Parathyroid adenoma (tissue), 2 donors: ENCODE measurements around the gene MAP2K7.

Source experiments
- H2AFZ ChIP-seq: fragments of 300-600 bp; sonication (generic); one replicate; pipeline ENCODE4 v1.7.0; 2017; ENCODE audit warnings: antibody characterized with exemption, mild to moderate bottlenecking
- H3K27ac ChIP-seq: fragments of 300-600 bp; sonication (generic); one replicate; pipeline ENCODE4 v1.7.0; 2017
- H3K27me3 ChIP-seq: fragments of 300-600 bp; sonication (generic); one replicate; pipeline ENCODE4 v1.7.0; 2017; ENCODE audit warnings: low read length; ENCODE audit not compliant: control insufficient read depth, insufficient read depth
- H3K36me3 ChIP-seq: fragments of 300-600 bp; sonication (generic); one replicate; pipeline ENCODE4 v1.7.0; 2017; ENCODE audit warnings: low read length; ENCODE audit not compliant: control insufficient read depth, insufficient read depth
- H3K4me1 ChIP-seq: fragments of 300-600 bp; sonication (generic); one replicate; pipeline ENCODE4 v1.7.0; 2017; ENCODE audit warnings: control low read depth
- H3K4me2 ChIP-seq: fragments of 300-600 bp; sonication (generic); one replicate; pipeline ENCODE4 v1.7.0; 2017; ENCODE audit warnings: low read length
- H3K4me3 ChIP-seq: fragments of 300-600 bp; sonication (generic); one replicate; pipeline ENCODE4 v1.7.0; 2017; ENCODE audit warnings: low read depth, low read length
- H3K79me2 ChIP-seq: fragments of 300-600 bp; sonication (generic); one replicate; pipeline ENCODE4 v1.7.0; 2017; ENCODE audit warnings: control low read depth
- H3K9ac ChIP-seq: fragments of 300-600 bp; sonication (generic); one replicate; pipeline ENCODE4 v1.7.0; 2017; ENCODE audit warnings: mild to moderate bottlenecking
- H3K9me3 ChIP-seq: fragments of 300-600 bp; sonication (generic); one replicate; pipeline ENCODE4 v1.7.0; 2017; ENCODE audit warnings: low read length; ENCODE audit not compliant: control insufficient read depth
- CTCF ChIP-seq: fragments of 300-600 bp; sonication (generic); IDR thresholded peaks from one replicate; pipeline ENCODE4 v1.7.0; 2017; ENCODE audit warnings: antibody characterized with exemption, mild to moderate bottlenecking
- donor health status: primary hyperparathyroidism.

MAP2K7 gene

GRCh38 chr19:7942981-7943443 is 39.3 kb downstream of the MAP2K7 start:
- H3K4me2 ChIP-seq: peak overlapping the region; percentile 100
- H3K27ac ChIP-seq: peak overlapping the region; percentile 90
- H3K36me3 ChIP-seq: no peaks in the 10 kb centered on the region
- no peaks in the 10 kb centered on the region for H3K4me1 ChIP-seq
- H3K4me3 ChIP-seq: peak overlapping the region; percentile 99
- H2AFZ ChIP-seq: peak overlapping the region; percentile 99
- no peaks in the 10 kb centered on the region for H3K9me3 ChIP-seq
- H3K27me3 ChIP-seq: no peaks in the 10 kb centered on the region
- peaks cover 23% of the 10 kb centered on the region for H3K79me2 ChIP-seq
- TF ChIP-seq CTCF: no peak
- H3K9ac ChIP-seq: peak overlapping the region; percentile 96

GRCh38 chr19:7943444-7944176 is 39.9 kb downstream of the MAP2K7 start, which contains the start of gene TIMM44:
Gene TIMM44, minus strand, starts transcription at chr19:7943666. Its CDS starts 15 bp downstream, at chr19:7943651.
- Histone ChIP-seq H3K27me3 (no peaks in the 10 kb centered on the region), H3K4me3 (peak within 1 kb of the TSS; percentile 99), H3K4me1 (no peaks in the 10 kb centered on the region), H3K27ac (peak within 1 kb of the TSS; percentile 90), H2AFZ (peak within 1 kb of the TSS; percentile 99), H3K79me2 (peaks cover 23% of the 10 kb centered on the region), H3K4me2 (peak within 1 kb of the TSS; percentile 100), H3K36me3 (no peaks in the 10 kb centered on the region), H3K9ac (peak within 1 kb of the TSS; percentile 96), H3K9me3 (no peaks in the 10 kb centered on the region)
- TF ChIP-seq CTCF: no peak

GRCh38 chr19:7944177-7944761 is 40.6 kb downstream of the MAP2K7 start:
- Histone ChIP-seq H3K9me3 (no peaks in the 10 kb centered on the region), H3K27me3 (no peaks in the 10 kb centered on the region), H3K4me2 (peak overlapping the region; percentile 100), H3K27ac (peak overlapping the region; percentile 68), H3K79me2 (peaks cover 23% of the 10 kb centered on the region), H2AFZ (peak overlapping the region; percentile 89), H3K36me3 (no peaks in the 10 kb centered on the region), H3K4me1 (no peaks in the 10 kb centered on the region), H3K4me3 (peak overlapping the region; percentile 99), H3K9ac (no peak overlapping the region)
- TF ChIP-seq CTCF: peak; percentile 90

- Histone ChIP-seq H3K36me3 (no peaks in the 10 kb centered on the region), H3K79me2 (peaks cover 4% of the 10 kb centered on the region), H3K4me1 (no peaks in the 10 kb centered on the region), H3K9me3 (no peaks in the 10 kb centered on the region), H2AFZ (no peak overlapping the region), H3K27ac (no peak overlapping the region), H3K9ac (no peak overlapping the region), H3K4me3 (no peak overlapping the region), H3K4me2 (no peak overlapping the region), H3K27me3 (no peaks in the 10 kb centered on the region)
- TF ChIP-seq CTCF: no peak
Observed at GRCh38 chr19:7947939-7948338, 44.3 kb downstream of the MAP2K7 start.
